GM18870 (cell line): ENCODE results near the gene DCDC2C.

Source experiments
- ATAC-seq: cut with Tn5 transposase; IDR thresholded peaks from one replicate; pipeline ENCODE4 v1.9.1; 2021; ENCODE audit warnings: moderate library complexity; ENCODE audit not compliant: unreplicated experiment

Gene DCDC2C

GRCh38 chr2:3742743-3743508, 39.6 kb downstream of the DCDC2C start:
- ATAC-seq, result no peak

GRCh38 chr2:3743951-3744555, 40.7 kb downstream of the DCDC2C start:
- no peak for ATAC-seq

- ATAC-seq, result no peak
Observed at GRCh38 chr2:3745920-3746319, 42.5 kb downstream of the DCDC2C start.

- ATAC-seq, result no peak
Observed at GRCh38 chr2:3747032-3747654, 43.8 kb downstream of the DCDC2C start.

- ATAC-seq, result no peak
Observed at GRCh38 chr2:3747826-3748225, 44.5 kb downstream of the DCDC2C start.

GRCh38 chr2:3749201-3749600, 45.8 kb downstream of the DCDC2C start:
- no peak for ATAC-seq

- no peak for ATAC-seq
Observed at GRCh38 chr2:3751251-3751650, 47.9 kb downstream of the DCDC2C start.

GRCh38 chr2:3751806-3752205, 48.4 kb downstream of the DCDC2C start:
- ATAC-seq, result no peak

- ATAC-seq, result no peak
Observed at GRCh38 chr2:3752376-3752775, 49.0 kb downstream of the DCDC2C start.

GRCh38 chr2:3753561-3753960, 50.2 kb downstream of the DCDC2C start:
- no peak for ATAC-seq

- no peak for ATAC-seq
Observed at GRCh38 chr2:3754280-3754679, 50.9 kb downstream of the DCDC2C start.

GRCh38 chr2:3754795-3755194, 51.4 kb downstream of the DCDC2C start:
- ATAC-seq, result no peak

- no peak for ATAC-seq
Observed at GRCh38 chr2:3755277-3755676, 51.9 kb downstream of the DCDC2C start.

GRCh38 chr2:3756306-3756705, 52.9 kb downstream of the DCDC2C start:
- no peak for ATAC-seq

- ATAC-seq, result no peak
Observed at GRCh38 chr2:3758906-3759305, 55.5 kb downstream of the DCDC2C start.

GRCh38 chr2:3759331-3759730, 56.0 kb downstream of the DCDC2C start:
- no peak for ATAC-seq

GRCh38 chr2:3759761-3760160, 56.4 kb downstream of the DCDC2C start:
- ATAC-seq, result no peak

GRCh38 chr2:3761272-3761671, 57.9 kb downstream of the DCDC2C start:
- ATAC-seq, result no peak

- ATAC-seq, result no peak
Observed at GRCh38 chr2:3762771-3763447, 59.5 kb downstream of the DCDC2C start.

- no peak for ATAC-seq
Observed at GRCh38 chr2:3766824-3767223, 63.4 kb downstream of the DCDC2C start.

- no peak for ATAC-seq
Observed at GRCh38 chr2:3768960-3769765, 65.8 kb downstream of the DCDC2C start.
